NT2/D1 (cell line): ENCODE measurements around the gene TRIML2.

Source experiments
- YY1 ChIP-seq: IDR thresholded peaks from 2 replicates; pipeline ENCODE4 v1.6.1; 2011; ENCODE audit not compliant: insufficient read length, insufficient read depth
- ZNF274 ChIP-seq: IDR thresholded peaks from 2 replicates; pipeline ENCODE4 v1.6.1; 2011; ENCODE audit warnings: mild to moderate bottlenecking, low read depth, low read length

- no peak for TF ChIP-seq ZNF274
- TF ChIP-seq YY1, result no peak
Observed at GRCh38 chr4:188109157-188109755, at the start of gene TRIML2.
